GM18870 (cell line): ENCODE results near the gene CCDC110.

Source experiments
- ATAC-seq: cut with Tn5 transposase; IDR thresholded peaks from one replicate; pipeline ENCODE4 v1.9.1; 2021; ENCODE audit warnings: moderate library complexity; ENCODE audit not compliant: unreplicated experiment

CCDC110 gene

GRCh38 chr4:185424905-185425646 lies 46.5 kb downstream of the CCDC110 start:
- peak; percentile 1 for ATAC-seq

GRCh38 chr4:185421366-185422124 lies 50.0 kb downstream of the CCDC110 start:
- ATAC-seq: no peak

- ATAC-seq: no peak
These were observed 54.6 kb downstream of the CCDC110 start for GRCh38 chr4:185416955-185417354.

- no peak for ATAC-seq
These were observed 59.1 kb downstream of the CCDC110 start for GRCh38 chr4:185412412-185412811.

- ATAC-seq: no peak
These were observed 59.7 kb downstream of the CCDC110 start for GRCh38 chr4:185411849-185412248.

- no peak for ATAC-seq
These were observed 63.1 kb downstream of the CCDC110 start for GRCh38 chr4:185408432-185408831.

GRCh38 chr4:185405296-185405999 lies 66.1 kb downstream of the CCDC110 start:
- ATAC-seq: peak; percentile 70

- ATAC-seq: no peak
These were observed 67.5 kb downstream of the CCDC110 start for GRCh38 chr4:185404031-185404430.

- ATAC-seq: no peak
These were observed 72.1 kb downstream of the CCDC110 start for GRCh38 chr4:185399466-185399865.

GRCh38 chr4:185398618-185399017 lies 72.9 kb downstream of the CCDC110 start:
- ATAC-seq: no peak

- ATAC-seq: peak; percentile 1
These were observed 74.7 kb downstream of the CCDC110 start, which contains the start of gene ANKRD37 for GRCh38 chr4:185396724-185397385. Gene ANKRD37, plus strand, starts transcription at chr4:185396841. Its CDS starts 83 bp downstream, at chr4:185396924.

- peak; percentile 67 for ATAC-seq
These were observed 75.4 kb downstream of the CCDC110 start for GRCh38 chr4:185395956-185396723.

GRCh38 chr4:185395238-185395955 lies 76.1 kb downstream of the CCDC110 start, which contains the start of gene LRP2BP:
Gene LRP2BP, minus strand, starts transcription at chr4:185395924. Its CDS starts 17,738 bp downstream, at chr4:185378186.
- no peak for ATAC-seq
